Type B pancreatic cell (in vitro differentiated cells): Measurements from ENCODE around the gene DPT. TPM values are rescaled to one million over a fixed set of nuclear protein-coding genes. Genes with fewer than 3 reads are reported as not detected.

Source experiments
- DNase-seq: peaks from one replicate; pipeline ENCODE4 v3.0.0; 2021; ENCODE audit warnings: mixed read lengths; ENCODE audit not compliant: unreplicated experiment; ENCODE audit errors: extremely low spot score
- H3K27ac Mint-ChIP-seq: 2 replicates; pipeline ENCODE4 v1.8.0; 2021; ENCODE audit warnings: mild to moderate bottlenecking, mixed read lengths
- H3K27me3 Mint-ChIP-seq: 2 replicates; pipeline ENCODE4 v1.8.0; 2021; ENCODE audit warnings: mixed read lengths
- H3K36me3 Mint-ChIP-seq: 2 replicates; pipeline ENCODE4 v1.8.0; 2021; ENCODE audit warnings: mixed read lengths
- H3K4me1 Mint-ChIP-seq: one replicate; pipeline ENCODE4 v1.8.0; 2021; ENCODE audit warnings: mixed read lengths; ENCODE audit not compliant: unreplicated experiment
- H3K4me3 Mint-ChIP-seq: 2 replicates; pipeline ENCODE4 v1.8.0; 2021; ENCODE audit warnings: mild to moderate bottlenecking, mixed read lengths
- H3K9me3 Mint-ChIP-seq: 2 replicates; pipeline ENCODE4 v1.8.0; 2021; ENCODE audit warnings: mixed read lengths
- CTCF ChIP-seq: fragments of 200-600 bp; sonication (generic); conservative IDR thresholded peaks from 2 replicates; pipeline ENCODE4 v1.5.0; 2021; ENCODE audit warnings: antibody characterized with exemption, mild to moderate bottlenecking
- total RNA-seq: library from RNA; stranded (reverse); gene quantifications from 2 replicates; pipeline ENCODE4 v1.2.1, GENCODE V29; 2021; ENCODE audit warnings: low replicate concordance

The DPT gene
- total RNA-seq, 1 donor from 2014 or later = 0.22 TPM

DNA sequence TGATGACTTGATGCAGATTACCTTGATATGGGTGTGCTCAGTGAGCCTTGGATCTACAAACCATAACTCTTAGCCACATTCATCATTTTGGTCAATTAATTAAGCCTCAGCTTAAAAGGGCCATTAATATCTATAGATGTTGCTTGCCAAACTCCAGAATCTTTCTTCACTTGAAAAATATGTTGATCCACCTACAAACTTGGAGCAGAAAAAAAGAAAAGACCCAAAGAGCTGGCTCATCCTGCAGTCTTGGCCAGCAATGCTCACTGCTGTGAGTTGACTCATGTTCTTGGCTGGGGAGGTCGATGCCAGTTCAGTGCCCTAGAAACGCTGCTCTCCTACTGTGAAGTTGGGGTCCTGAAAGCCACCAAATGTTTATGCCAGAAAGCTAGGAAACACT is 75.4 kb downstream of the DPT start:
- DNase-seq = no peak
- Mint-ChIP-seq H3K4me1 (no peaks in the 10 kb centered on the region), H3K36me3 (no peaks in the 10 kb centered on the region), H3K27me3 (no peaks in the 10 kb centered on the region), H3K9me3 (no peaks in the 10 kb centered on the region), H3K4me3 (no peak overlapping the region), H3K27ac (no peak overlapping the region)
- TF ChIP-seq CTCF = no peak

DNA sequence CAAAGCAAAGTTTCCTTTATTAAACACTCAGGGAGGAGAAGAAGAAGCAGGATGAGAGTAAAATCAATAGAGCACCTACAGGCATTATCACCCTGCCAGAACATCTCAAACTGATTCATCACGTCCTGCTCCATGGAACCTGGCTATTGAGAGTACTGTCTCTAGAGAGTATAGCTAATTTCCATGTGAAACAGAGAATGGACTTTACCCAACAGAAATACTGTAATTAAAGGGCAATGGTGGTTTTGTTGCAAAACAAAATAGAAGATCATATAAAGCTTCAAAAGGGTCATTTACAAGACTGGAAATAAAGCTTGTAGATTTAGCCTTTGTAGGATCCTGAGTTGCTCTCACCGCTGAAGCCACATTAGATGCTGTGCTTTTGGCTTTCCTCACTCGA is 83.3 kb downstream of the DPT start:
- DNase-seq = no peak
- Mint-ChIP-seq H3K4me3 (no peak overlapping the region), H3K36me3 (no peaks in the 10 kb centered on the region), H3K9me3 (no peaks in the 10 kb centered on the region), H3K27me3 (no peaks in the 10 kb centered on the region), H3K4me1 (no peaks in the 10 kb centered on the region), H3K27ac (no peak overlapping the region)
- TF ChIP-seq CTCF = no peak

Other genes starting within 250 kb of the DPT start
- gene XCL2, start 185.2 kb downstream of the DPT start, total RNA-seq = not detected in 2 replicates
- 1.2 TPM in 1 of 2 replicates, not detected in the other for gene XCL1, start 152.6 kb downstream of the DPT start, total RNA-seq